HG03575 (cell line): Measurements from ENCODE around the gene SP8.

Experiments used
- ATAC-seq: cut with Tn5 transposase; IDR thresholded peaks from one replicate; pipeline ENCODE4 v1.9.1; 2021; ENCODE audit not compliant: unreplicated experiment, insufficient number of reproducible peaks, low FRiP score; ENCODE audit errors: extremely low read depth

Gene SP8

DNA sequence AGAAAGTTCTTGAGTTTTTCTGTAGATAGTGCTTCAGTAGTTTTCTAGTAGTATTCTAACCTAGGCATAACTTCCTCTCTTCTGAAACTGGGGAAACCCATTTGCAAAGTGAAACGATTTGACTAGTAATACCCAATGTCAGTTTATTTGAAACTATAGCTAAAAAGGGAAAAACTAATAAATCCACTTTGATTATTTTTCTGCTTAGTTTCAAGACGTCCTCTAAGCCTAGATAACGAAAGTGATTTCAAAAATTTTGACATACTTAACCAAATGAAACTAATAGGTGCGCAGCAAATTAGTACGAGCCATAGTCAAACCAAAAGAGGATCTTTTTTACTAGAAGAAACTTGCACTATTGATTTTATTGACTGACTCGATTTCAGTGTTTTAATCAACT is 9.8 kb upstream of the SP8 start:
- no peak for ATAC-seq

DNA sequence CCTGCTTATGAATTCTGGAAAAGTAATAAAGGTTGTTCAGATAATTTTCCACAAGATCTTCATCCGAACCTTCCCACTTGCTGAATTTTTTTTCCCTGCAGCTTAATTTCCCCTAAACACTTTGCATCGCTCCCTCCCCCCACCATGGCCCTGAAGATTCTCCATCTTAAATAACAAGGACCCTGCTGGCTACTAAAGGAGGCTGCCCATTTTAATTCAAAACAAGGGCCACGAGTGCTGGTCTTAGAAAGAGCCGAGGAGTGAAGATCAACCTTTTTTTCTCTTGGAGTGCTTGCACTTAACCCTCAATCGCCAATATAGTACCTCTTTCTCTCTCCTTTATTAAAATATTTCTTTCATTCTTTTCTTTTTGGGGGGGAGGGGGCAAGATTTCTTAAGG is 9.2 kb upstream of the SP8 start:
- no peak for ATAC-seq

DNA sequence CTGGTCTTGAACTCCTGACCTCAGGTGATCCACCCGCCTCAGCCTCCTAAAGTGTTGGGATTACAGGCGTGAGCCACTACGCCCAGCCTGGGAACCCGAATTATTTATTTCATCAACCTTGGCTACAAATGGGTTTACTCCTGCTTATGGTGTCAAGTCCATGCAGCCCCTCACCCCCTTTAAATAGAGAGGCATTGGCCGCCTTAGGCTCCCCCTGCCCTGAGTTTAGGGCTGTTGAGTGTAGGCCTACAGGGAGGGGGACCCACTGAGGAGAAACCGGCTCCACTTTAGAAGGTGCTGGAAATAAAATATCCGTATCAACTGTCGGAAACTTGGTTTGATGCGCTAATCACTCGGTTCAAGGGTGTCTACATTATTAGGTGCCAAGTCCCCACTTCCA is 8.7 kb upstream of the SP8 start:
- ATAC-seq, result no peak

DNA sequence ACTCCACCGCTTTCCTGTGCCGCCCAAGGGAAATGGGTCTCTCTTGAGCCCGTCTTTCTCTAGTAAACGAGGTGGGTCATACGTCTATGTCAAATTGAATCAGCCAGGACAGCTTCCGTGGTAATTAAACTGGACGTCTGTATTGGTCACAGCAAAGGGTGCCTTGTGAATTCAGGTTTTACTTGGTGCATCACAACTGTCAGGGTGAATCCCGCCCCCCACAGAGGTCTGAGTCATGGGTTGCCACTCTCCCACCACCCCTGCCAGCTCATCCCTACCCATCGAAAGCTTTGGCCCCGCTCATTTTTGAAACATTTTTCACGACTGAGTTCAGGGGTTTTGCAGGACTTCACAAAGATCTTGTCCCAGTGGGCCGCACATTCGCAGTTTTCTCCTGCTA is 8.0 kb upstream of the SP8 start:
- no peak for ATAC-seq

DNA sequence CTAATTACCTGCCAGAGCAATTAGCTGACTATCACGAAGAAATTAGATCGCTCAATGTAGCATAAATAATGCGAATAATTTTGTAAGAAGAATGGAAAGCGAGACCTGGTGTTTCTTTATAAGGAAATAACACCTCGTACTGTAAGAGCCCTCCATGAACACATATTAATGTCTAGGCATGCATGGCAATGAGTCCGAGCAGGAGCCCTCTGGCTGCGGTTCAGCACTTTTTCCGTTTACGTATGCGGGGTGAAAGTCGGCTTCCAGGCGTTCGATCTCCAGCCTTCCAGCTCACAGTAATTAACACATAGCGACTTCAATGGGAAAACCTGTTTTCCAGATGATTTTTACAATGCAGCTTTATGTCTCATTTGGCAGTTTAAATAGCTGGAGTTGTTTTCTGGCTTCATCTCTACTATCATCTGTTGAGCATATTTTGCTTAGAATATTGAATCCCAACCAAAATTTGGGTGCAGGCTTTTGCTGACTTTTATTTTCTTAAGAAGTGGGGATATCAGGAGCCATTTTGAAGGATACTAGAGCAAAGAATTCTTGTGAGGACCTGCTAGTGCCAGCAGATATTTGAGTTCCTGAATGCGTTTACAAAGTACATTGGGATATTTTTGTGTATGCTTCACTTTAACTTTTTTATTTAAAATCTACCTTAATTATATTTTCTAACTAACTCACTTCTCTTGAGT is 7.2 kb upstream of the SP8 start:
- ATAC-seq, result no peak

DNA sequence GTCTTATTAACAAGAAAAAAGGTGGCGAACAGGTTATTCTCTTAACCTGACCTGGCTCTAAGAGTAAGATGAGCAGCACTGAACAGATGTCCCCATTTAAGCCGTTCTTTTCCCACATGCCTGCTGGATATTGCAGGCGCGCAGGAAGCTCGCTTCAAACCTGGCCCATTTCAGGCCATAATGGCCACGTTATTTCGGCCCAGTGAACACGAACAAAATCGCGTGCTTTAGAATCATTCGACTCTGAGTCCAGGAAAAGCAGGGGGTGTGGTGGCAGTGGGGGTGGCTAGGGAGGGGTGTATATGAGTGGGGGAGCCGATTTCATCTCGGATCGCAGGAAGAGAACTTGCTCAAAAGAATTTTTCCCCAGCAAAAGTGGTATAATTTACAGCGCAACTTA is 6.6 kb upstream of the SP8 start:
- ATAC-seq, result no peak

DNA sequence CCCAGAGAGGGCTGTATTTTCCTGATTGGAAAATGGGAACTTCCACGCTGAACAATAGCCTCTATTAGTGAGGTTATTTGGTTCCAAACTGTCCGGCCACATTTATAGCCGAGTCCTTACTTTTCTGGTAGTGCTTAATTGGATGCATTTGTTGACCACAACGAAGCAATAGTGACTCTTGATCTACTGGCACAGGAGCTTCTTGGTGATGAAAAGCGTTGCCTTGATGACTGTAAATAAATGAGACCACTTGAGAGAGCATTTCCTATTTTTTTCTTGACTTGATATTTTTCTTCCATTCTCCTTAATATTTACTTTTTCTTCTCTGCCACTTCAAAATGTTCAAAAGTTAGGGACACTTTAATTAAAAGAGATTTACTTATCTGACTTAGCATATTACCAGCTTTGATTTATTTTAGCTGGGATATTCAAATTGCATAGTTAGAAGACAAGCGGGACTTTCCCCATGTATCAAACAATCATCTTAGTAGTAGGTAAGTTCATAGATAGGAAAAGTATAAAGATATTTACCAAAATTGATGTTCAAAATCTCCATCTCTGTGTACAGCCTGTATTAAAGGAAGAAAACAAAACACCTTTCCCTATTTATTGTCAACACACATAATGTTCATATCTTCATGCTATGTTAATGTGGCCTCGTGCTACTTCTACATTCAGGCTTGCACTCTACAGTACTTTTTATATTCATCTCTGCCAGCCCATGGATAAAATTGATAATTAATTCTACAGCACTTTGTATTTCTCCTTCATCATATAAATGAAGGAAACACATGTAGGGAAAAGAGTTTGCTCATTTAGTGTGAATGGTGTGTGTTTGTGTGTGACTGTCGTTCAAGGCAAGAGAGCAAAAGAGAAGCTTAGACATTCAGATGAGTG is 5.1 kb upstream of the SP8 start:
- ATAC-seq, result no peak

DNA sequence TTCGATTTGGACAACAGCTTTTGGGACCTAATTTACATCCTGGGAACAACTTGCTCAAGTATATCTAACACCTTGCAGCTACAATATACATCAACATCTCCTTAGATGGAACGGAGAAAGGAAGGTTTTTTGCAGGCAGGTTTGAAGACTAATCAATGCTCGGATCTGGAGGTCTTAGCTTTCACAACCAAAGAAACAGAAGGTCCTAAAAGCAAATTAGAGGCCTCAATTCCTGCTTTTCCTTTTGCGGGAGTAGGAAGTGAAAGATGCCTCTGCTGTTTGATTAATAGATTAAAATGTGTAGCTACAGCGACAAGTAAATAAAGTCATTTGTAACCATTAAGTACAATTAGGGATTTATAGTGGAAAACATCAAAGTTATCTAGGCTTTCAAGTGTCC is 3.7 kb upstream of the SP8 start:
- ATAC-seq, result no peak

DNA sequence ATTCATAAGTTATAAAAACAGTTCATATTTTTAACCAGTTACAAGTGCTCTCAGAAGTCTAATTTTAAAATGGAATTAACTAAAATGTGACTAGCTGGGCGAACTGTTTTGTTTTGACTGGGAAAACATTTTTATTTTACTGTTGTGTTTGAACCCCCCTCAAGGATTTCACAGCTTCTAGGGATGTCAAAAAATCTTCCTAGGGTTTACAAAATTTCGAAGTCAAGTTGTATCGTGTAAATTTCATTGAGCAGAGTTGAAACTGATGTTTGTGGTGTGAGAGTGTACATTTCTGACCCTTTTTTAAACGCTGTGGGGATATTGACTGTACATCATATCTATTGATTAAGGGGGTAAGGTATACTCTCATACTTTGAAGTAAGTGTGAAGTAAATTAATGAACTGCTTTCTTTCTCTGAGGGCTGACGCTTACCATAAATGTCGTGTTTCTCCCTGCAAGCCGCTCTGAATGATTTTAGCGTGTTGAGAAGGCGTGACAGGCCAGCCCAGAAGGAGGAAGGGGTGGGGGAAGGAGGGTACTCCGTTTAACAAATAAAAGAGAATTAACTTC is 1.8 kb upstream of the SP8 start:
- ATAC-seq, result no peak

DNA sequence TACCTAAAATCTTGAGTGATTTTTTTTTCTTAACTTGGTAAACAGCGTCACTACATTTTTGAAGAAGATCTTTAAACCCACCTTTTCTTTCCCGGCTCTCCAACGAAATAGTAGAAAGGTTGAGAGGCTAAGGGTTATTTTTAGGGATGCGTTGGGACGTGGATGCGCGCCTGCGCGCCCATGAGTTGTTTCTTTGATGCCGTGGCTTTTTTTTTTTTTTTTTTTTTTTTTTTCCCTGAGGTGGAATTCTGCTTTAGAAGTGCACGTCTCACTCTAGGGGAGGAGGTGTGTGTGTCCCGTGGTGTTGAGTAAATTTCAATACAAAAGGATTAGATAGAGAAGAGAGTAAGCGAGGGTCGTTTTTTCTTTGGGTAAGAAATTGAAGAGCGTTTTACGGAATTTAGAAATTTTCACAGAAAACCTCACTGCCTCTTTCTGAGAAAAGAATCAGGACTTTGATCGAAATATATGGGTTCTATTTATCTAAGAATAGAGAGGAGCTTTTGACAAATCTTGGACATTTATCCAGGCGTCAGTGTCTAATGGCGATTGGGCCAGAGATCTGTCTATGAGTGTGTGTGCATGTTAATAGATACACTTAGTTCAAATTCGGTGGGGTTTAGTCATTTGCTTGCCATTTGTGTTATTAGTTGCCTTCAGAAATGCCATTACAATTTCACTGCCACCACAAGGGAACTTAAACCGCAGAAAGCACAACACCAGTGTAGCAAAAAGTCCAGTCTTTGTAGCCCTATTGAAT is 1.2 kb upstream of the SP8 start:
- ATAC-seq, result no peak

DNA sequence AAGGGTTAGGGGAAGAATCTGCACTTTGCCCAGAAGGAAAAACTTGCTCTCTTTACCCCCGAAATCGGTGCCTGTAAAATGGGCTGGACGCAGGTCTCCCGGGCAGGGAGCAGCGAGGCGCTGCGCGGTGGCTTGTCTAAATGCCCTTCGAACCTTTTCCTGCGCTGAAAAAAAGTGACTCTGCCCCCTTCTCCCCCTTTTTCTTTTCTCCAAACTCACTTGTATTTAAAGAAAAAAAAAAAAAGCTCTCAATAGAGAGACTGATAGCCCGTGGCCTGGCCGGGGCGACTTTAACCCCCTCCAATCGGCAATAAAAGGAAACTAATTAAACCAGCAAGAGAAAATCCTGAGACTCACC is 286 bp downstream of the SP8 start:
- no peak for ATAC-seq

DNA sequence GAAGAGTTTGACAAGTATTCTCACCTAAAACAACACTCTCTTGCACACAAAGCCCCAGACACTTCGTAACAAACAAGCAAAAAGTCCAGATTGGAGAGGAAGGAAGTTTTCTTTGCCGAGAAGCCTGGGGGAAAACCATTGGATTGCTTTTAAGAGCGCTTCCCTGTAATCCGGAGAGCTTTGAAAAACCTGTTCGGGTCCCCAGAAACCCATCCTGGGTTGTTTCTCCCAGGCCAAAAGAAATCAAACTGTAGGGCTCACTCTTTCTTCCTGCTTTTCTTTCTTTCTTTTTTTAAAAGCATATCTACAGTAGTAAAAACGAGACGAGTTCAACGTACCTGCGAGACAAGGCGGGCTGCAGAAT is 655 bp downstream of the SP8 start:
- ATAC-seq, result no peak

DNA sequence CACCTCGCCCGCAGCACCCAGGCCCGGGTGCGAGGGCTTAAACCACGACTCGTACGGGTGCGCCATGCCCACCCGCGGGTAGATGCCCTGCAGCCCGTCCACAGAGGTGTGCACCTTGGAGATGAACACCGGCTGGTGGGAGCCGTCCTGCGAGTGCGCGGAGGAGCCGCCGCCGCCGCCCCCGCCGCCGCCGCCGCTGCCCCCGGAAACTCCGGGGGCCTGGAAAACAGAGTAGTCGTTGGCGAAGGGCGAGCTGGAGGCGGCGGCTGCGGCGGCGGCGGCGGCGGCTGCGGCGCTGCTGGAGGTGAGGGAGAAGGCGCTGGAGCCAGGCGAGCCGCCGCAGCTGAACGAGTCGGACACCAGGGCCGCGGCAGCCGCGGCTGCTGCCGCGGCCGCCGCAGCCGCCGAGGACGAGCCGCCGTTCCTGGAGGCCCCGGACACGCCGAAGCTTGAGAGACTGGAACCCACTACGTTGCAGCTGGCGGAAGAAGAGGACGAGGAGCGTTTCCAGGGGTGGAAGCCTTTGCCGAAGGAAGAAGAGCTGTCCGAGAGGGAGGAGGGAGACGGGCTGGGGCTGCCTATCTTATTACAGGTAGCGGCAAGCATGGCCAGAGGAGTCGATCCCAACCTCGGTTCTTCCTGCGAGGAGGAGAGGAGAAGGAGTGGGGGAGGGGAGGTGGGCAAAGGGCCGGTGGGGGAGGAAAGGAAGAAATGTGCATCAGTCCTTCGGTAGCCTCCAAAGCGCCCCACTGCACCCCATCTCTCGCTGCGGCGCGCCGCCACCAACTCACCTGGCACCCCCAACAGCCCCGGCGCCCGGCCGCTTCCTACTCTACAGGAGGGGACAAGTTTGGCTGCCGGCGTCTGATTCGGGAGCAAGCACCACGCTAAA is 1.3 kb downstream of the SP8 start:
- no peak for ATAC-seq

DNA sequence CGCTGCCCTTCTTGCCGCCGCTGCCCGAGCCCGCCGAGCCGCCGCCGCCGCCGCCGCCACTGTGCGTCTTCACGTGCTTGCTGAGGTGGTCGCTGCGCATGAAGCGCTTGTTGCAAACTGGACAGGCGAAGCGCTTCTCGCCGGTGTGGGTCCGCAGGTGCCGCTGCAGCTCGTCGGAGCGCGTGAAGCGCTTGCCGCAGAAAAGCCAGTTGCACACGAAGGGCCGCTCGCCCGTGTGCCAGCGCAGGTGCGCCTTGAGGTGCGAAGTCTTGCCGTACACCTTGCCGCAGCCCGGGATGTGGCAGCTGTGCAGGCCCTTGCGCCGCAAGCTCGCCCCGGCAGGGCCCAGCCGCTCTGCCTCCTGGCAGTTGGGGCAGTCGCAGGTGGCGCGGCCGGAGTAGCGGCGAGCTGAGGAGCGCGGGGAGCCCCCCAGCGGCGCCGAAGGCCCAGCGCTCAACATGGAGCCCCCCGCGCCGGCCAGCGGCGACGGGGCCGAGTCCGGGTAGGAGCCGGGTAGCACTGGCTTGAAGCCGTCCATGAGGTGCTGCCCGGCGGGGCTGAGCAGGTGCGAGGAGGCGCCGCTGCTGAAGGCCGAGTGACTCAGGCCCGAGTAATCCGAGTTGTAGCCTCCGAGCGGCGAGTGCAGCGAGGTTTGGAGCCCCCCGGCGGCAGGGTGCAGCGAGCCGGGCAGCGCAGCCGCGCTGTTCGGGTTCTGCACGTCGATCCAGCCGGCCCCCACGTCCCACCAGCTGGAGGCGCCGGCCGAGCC is 2.1 kb downstream of the SP8 start:
- no peak for ATAC-seq

DNA sequence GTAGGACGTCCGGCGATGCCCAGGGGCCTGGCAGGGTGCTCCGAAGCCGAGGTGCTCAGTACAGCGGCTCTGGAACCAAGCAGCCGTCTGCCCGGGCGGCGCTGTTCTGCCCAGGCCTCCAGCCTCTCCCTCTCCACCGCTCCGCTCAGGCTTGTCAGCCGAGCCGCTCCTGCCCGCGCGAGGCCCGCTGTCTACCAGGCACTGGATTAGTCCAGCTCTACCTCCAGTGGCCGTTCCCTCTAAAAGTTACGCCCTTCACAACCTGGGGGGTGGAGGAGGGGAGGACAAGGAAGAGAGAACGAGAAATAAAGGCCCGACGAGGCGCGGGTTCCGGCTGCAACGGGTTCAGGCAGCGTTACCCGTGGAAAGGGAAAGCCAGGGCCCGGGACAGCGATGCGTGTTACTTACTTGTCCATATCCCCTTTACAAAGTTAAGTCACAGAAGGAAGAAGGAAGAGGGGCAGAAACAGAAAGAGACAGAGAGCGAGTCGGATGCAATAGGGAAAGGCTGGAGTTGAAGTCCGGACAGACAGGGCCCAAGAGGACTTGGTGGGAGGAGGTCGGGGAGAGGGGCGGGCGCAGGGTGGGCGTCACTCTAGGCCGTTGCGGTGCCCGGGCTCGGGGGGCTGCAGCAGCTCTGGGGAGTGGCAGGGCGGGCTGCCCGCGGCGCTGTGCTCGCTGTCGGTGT is 2.8 kb downstream of the SP8 start:
- ATAC-seq, result no peak

DNA sequence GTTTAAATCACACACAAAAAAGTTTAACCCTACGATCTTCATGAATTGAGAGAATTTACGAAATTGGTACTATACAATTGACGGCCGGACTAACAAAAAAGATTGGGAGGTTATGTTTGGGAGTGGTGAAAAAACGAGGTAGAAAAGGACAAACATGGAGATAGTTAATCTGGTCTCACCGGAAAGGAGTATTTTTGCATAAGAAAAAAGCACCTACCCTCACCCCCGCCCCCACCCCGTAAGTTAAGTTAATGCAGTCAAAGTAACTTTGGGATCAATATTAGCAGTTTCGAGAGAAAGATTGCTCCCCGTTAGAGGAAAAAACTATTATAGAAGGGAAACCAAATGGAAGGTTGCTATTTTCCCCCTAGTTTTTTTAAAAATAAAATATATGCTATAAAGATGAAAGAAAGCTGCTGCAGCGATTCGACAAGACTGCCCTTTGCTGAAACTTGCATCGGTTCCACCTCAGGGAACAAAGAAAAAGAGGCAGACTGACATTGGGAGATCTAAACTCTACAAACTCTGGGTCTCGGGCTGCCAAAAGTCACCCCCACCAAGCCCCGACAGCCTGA is 3.5 kb downstream of the SP8 start:
- no peak for ATAC-seq

DNA sequence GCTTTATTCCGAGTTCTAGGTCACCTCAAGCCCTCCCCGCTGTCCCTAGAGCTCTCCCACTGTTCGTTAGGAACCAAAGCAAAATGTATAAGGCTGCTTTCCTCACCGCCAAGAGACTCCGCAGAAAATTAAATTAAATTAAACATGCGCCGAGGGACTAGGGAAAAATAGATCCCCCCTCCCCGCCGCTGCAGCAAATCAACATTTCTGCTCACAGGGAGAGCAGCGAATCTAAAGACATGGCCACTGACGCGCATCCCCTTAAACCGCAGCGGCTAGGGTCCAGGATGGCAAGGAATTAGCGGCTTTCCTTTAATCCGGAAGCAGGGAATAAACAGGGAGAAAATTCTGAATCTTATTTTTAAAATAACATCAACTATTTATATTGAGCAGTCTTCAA is 7.6 kb downstream of the SP8 start:
- no peak for ATAC-seq
